Parathyroid adenoma (tissue), 2 donors: Measurements from ENCODE around the gene RNF40.

Experiments used
- H2AFZ ChIP-seq: fragments of 300-600 bp; sonication (generic); one replicate; pipeline ENCODE4 v1.7.0; 2017; ENCODE audit warnings: antibody characterized with exemption, mild to moderate bottlenecking
- H3K27ac ChIP-seq: fragments of 300-600 bp; sonication (generic); one replicate; pipeline ENCODE4 v1.7.0; 2017
- H3K27me3 ChIP-seq: fragments of 300-600 bp; sonication (generic); one replicate; pipeline ENCODE4 v1.7.0; 2017; ENCODE audit warnings: low read length; ENCODE audit not compliant: control insufficient read depth, insufficient read depth
- H3K36me3 ChIP-seq: fragments of 300-600 bp; sonication (generic); one replicate; pipeline ENCODE4 v1.7.0; 2017; ENCODE audit warnings: low read length; ENCODE audit not compliant: control insufficient read depth, insufficient read depth
- H3K4me1 ChIP-seq: fragments of 300-600 bp; sonication (generic); one replicate; pipeline ENCODE4 v1.7.0; 2017; ENCODE audit warnings: control low read depth
- H3K4me2 ChIP-seq: fragments of 300-600 bp; sonication (generic); one replicate; pipeline ENCODE4 v1.7.0; 2017; ENCODE audit warnings: low read length
- H3K4me3 ChIP-seq: fragments of 300-600 bp; sonication (generic); one replicate; pipeline ENCODE4 v1.7.0; 2017; ENCODE audit warnings: low read depth, low read length
- H3K79me2 ChIP-seq: fragments of 300-600 bp; sonication (generic); one replicate; pipeline ENCODE4 v1.7.0; 2017; ENCODE audit warnings: control low read depth
- H3K9ac ChIP-seq: fragments of 300-600 bp; sonication (generic); one replicate; pipeline ENCODE4 v1.7.0; 2017; ENCODE audit warnings: mild to moderate bottlenecking
- H3K9me3 ChIP-seq: fragments of 300-600 bp; sonication (generic); one replicate; pipeline ENCODE4 v1.7.0; 2017; ENCODE audit warnings: low read length; ENCODE audit not compliant: control insufficient read depth
- TF ChIP-seq, protein P1 (sequence below): fragments of 300-600 bp; sonication (generic); IDR thresholded peaks from one replicate; pipeline ENCODE4 v1.7.0; 2017; ENCODE audit warnings: antibody characterized with exemption, mild to moderate bottlenecking
- donor health status: primary hyperparathyroidism.

RNF40 gene

DNA sequence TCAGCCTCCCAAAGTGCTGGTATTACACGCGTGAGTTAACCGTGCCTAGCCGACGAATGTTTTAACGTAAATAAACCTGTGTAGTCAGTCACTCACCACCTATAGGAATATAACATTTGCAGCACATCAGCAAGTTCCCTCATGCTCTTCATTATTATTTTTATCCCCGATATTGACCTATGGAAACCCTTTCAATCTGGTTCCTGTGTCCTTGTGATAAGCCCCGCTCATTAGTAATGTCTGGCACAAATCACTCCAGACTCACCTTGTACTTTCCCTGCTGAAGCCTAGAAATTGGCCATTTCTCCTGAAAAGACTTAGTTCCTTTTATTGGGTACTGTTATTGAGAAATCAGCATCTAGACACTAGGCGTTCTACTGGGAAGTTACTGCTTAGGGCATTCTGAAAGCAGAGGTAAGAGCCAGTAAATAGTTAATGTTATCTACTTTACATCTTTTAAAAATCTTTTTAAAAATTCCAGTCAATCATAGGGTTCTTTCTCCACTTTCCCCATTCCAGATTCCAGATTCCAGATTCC, 15.4 kb upstream of the RNF40 start:
- H3K9ac ChIP-seq = no peak overlapping the region
- no peaks in the 10 kb centered on the region for H3K9me3 ChIP-seq
- H3K27me3 ChIP-seq = no peaks in the 10 kb centered on the region
- no peak overlapping the region for H3K4me3 ChIP-seq
- peaks cover 5% of the 10 kb centered on the region for H3K4me1 ChIP-seq
- H3K79me2 ChIP-seq = peaks cover 3% of the 10 kb centered on the region
- no peak overlapping the region for H2AFZ ChIP-seq
- H3K27ac ChIP-seq = no peak overlapping the region
- H3K4me2 ChIP-seq = no peak overlapping the region
- no peaks in the 10 kb centered on the region for H3K36me3 ChIP-seq
- TF ChIP-seq, protein P1, sequence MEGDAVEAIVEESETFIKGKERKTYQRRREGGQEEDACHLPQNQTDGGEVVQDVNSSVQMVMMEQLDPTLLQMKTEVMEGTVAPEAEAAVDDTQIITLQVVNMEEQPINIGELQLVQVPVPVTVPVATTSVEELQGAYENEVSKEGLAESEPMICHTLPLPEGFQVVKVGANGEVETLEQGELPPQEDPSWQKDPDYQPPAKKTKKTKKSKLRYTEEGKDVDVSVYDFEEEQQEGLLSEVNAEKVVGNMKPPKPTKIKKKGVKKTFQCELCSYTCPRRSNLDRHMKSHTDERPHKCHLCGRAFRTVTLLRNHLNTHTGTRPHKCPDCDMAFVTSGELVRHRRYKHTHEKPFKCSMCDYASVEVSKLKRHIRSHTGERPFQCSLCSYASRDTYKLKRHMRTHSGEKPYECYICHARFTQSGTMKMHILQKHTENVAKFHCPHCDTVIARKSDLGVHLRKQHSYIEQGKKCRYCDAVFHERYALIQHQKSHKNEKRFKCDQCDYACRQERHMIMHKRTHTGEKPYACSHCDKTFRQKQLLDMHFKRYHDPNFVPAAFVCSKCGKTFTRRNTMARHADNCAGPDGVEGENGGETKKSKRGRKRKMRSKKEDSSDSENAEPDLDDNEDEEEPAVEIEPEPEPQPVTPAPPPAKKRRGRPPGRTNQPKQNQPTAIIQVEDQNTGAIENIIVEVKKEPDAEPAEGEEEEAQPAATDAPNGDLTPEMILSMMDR = no peak

DNA sequence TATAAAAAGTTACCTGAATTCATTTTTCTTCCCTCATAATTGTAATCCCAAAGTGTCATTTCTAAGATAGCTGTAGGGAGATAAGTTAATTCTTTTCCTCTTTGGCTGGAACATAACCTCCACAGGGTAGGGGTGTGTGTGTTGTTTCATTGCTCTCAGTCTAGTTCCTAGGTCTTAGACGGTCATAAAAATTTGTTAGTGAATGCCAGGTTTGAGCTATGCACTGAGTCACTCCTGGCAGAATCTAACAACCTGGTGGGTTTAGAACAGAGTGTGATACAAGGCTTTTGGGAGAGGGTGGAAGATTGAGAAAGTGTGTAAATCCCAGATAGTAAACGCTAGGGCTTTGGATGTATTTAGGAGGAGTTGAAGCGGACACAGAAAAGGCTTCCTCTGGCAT, 14.8 kb upstream of the RNF40 start:
- TF ChIP-seq, protein P1 = no peak
- peaks cover 3% of the 10 kb centered on the region for H3K79me2 ChIP-seq
- H3K4me3 ChIP-seq = no peak overlapping the region
- H3K9ac ChIP-seq = no peak overlapping the region
- no peaks in the 10 kb centered on the region for H3K27me3 ChIP-seq
- H3K27ac ChIP-seq = peak overlapping the region; percentile 60
- H2AFZ ChIP-seq = peak overlapping the region; percentile 76
- H3K4me1 ChIP-seq = peaks cover 2% of the 10 kb centered on the region
- no peaks in the 10 kb centered on the region for H3K9me3 ChIP-seq
- no peaks in the 10 kb centered on the region for H3K36me3 ChIP-seq
- no peak overlapping the region for H3K4me2 ChIP-seq

DNA sequence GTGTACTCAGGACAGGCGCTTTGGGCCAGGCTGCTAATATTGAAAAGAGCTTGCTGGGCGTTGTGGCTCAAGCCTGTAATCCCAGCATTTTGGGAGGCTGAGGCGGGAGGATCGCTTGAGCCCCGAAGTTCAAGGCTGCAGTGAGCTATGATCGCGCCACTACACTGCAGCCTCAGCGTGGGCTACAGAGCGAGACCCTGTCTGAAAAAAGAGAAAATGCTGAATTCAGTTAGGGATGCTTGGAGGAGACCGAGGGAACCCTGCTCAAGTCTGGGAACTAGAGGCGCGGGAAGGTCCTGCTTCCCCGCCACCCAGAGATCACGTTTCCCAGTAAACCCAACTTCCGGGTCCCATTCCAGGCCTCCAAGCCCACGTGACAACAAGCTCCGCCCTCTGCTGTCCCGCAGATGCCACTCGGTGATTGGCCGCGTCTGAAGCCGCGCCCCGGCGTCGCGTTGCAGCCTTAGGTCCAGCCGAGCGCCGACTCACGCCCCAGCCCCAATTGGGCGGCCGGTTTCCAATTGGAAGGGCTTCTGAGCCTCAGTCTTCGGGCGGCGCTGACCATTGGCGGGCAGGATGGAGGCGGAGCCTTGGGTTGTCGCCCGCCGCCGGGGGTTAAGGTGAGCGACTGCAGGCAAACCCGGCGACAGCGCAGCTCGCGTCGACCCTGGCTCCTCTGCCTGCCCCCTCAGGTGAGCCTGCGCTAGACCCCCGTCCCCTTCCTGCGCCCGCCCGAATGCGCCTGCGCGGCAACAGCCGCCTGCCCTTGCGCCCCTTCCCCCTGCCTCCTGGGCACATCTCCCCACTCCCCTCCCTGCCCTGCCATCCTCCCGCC, 14.1 kb upstream of the RNF40 start, which contains the start of gene PHKG2:
PHKG2 (plus strand) TSS at position 627 of the 835 bp plus-strand sequence. CDS start 396 bp downstream, outside the sequence.
- Histone ChIP-seq H3K79me2 (peaks cover 3% of the 10 kb centered on the region), H3K27ac (peak within 1 kb of the TSS; percentile 60), H3K4me2 (peak within 1 kb of the TSS; percentile 79), H3K4me3 (peak within 1 kb of the TSS; percentile 56), H2AFZ (peak within 1 kb of the TSS; percentile 76), H3K4me1 (peaks cover 2% of the 10 kb centered on the region), H3K36me3 (no peaks in the 10 kb centered on the region), H3K9me3 (no peaks in the 10 kb centered on the region), H3K27me3 (no peaks in the 10 kb centered on the region), H3K9ac (peak within 1 kb of the TSS; percentile 43)
- TF ChIP-seq, protein P1 = no peak

DNA sequence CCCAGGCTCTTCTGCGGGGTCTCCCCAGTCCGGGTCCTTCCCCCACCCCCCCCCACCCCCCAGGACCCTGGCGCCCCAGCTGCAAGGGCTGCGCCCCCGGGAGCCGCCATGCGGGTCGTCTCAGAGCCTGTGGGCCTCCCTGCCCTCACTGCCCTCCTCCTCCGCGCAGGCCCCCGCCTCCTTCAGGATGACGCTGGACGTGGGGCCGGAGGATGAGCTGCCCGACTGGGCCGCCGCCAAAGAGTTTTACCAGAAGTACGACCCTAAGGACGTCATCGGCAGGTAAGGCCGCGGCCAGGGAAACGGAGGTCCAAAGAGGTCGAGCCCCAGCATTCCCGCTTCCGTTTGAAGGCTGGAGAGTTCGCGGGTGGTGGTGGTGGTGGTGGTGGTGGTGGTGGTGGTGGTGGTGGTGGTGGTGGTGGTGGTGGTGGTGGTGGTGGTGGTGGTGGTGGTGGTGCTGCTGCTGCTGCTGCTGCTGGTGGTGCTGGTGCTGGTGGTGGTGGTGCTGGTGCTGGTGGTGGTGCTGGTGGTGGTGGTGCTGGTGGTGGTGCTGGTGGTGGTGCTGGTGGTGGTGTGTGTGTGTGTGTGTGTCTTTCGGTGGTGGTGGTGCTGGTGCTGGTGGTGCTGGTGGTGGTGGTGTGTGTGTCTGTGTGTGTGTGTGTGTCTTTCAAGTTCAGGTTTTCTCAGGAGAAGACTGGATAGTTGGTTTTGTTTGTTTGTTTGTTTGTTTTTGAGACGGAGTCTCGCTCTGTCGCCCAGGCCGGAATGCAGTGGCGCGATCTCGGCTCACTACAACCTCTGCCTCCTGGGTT, 13.3 kb upstream of the RNF40 start:
- Histone ChIP-seq H3K4me2 (peak overlapping the region; percentile 79), H3K4me1 (peaks cover 2% of the 10 kb centered on the region), H3K79me2 (peaks cover 3% of the 10 kb centered on the region), H3K9me3 (no peaks in the 10 kb centered on the region), H2AFZ (peak overlapping the region; percentile 43), H3K27me3 (no peaks in the 10 kb centered on the region), H3K36me3 (no peaks in the 10 kb centered on the region), H3K27ac (peak overlapping the region; percentile 60), H3K4me3 (peak overlapping the region; percentile 56), H3K9ac (peak overlapping the region; percentile 43)
- TF ChIP-seq, protein P1 = no peak
